ENCODE measurements around the gene TMEM26.

DNA sequence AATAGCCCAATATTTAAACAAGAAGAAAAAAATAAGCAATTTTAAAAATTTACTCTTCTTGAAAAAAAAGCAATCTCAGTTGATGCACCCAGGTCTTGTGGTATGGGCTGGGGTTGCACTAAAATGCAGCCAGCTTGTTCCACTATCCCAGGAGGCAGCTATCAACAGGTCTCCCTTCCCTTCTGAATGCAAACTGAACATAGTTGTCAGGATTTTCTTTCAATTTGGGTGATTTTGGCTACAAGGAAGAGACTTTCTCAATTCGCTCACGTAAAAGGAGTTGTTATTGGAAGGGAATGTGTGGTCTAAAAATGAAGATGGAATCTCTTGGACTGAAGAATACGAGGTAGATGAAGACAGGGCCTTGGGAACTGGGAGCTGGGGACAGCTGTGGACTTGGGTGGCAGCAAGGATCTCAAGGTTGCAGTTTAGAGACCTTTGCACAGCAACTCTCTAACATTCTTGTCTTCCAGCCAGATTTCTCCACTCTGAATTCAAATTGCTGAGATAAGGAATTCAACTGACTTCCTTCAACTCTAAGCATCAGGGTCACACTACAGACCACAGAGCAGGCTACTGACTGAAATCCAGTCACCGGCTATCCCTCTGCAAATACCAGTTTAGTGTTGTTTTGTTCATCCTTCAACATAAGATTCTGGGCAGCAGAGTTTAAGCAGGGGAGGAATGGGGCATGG is 3.1 kb upstream of the TMEM26 start:
- TF ChIP-seq GATA3 (IDR thresholded peaks at IDR 0.05; ENCODE audit: low read depth, low read length) (no peak), GATA2 (IDR thresholded peaks at IDR 0.05; ENCODE audit: low read depth, low read length) (no peak)
